Muscle of back (tissue), 13 donors: ENCODE data around the gene FOXI3. TPM values are rescaled to one million over a fixed set of nuclear protein-coding genes. Genes with fewer than 3 reads are reported as not detected.
A peak's percentile ranks its signal among the peaks of the same experiment; 100 is the strongest.

Experiments used
- DNase-seq, 3 donors: peaks; one replicate each; pipeline versions ENCODE4 v3.0.0 to v3.0.0-alpha.2; 2013
- long read RNA-seq, 9 donors: transcript quantifications; one replicate each; lab custom pipeline, GENCODE V29; 2026
- polyA plus RNA-seq, 10 donors: library from polyadenylated mRNA; unstranded; fragments of 120-200 nt; gene quantifications; one replicate each; pipeline ENCODE4 v1.2.1, GENCODE V29; 2013; ENCODE audit not compliant: insufficient read length in 10 of 10

Gene FOXI3
- 1 to 10 TPM in 1 of 10 donors, under 1 TPM in 2, not detected in 7; 0.07 to 5.1 (median 0.42) TPM for polyA plus RNA-seq
- long read RNA-seq, donor 1 = 0 reads
- long read RNA-seq, donor 2 = 0 reads
- long read RNA-seq, donor 3 = 0 reads
- long read RNA-seq, donor 4 = 0 reads
- long read RNA-seq, donor 5 = 0 reads
- long read RNA-seq, donor 6 = 0 reads
- long read RNA-seq, donor 7 = 0 reads
- long read RNA-seq, donor 8 = 0 reads
- long read RNA-seq, donor 9 = 0 reads

DNA sequence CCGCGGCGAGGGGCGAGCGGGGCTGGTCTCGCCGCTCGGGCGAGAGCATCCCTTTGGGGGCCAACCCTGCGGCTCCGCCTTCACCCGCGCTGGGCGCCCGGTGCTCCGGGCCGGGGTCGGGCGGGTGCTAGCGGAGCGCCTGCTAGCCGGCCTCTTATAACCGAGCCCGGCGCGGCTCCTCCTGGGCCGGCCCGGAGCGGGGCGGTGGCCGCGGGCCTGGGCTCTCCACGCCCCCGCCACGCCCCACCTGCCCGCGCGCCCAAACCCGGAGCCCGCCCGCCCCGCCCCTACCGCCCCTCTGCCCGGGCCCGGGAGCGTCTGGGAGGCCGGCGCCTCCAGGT lies at the start of gene FOXI3:
Gene FOXI3 (minus strand): TSS at position 129 of the 341 bp plus-strand sequence. CDS start 158 bp downstream, outside the sequence.
- DNase-seq = peak in 1 of 3 donors; percentile 12

DNA sequence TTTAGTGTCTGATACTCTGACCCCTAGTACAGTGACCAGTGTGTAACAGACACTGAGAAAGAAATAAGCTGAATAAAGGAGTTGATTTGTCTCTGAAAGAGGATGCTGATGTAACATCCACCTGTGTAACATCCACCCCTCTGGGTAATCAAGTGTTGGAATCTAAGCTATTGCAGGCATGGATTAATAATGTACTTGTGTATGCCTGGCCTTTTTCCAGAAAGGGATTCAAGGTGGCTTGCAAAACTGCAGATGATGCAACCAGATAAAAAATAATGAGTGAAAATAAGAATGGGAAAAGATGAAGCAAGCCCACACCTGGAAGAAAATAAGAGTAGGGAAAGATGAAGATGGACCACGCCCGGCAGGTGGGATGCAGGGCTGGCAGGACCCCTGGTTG lies 48.2 kb upstream of the FOXI3 start:
- DNase-seq = no peak

DNA sequence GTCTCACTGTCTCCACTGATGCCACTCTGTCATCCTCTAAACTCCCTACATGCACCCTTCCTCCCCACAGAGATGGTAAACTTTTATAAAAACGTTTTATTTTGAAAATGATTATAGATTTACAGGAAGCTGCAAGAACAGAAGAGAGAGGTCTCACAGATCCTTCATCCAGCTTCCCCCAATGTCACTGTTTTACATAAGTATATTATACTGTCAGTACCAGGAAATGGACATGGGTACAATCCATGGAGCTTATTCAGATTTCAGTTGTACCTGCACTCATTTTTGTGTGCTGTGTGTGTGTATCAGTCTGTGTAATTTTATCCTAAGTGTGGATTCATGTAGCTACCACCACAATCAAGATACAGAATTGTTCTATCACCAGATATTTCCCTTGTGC lies 46.7 kb upstream of the FOXI3 start:
- no peak for DNase-seq

DNA sequence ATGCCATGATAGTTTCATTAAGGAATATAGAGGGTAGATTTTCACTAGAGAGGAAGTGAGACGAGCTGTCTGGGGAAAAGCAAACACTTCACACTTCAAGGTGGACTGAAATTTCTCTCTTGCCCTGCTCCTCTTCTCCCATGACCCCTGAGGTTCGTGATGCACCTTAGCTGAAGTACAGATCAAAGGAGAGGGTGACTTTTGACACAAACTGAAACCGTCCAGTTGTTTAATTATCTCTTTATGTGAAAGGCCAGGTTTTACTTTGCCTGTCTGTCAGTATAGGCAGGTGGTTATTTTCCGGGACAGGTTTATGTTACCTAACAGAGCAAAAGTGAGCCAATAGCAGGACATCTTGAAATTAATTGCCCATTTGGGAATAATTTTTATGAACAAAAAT lies 41.0 kb upstream of the FOXI3 start:
- no peak for DNase-seq

DNA sequence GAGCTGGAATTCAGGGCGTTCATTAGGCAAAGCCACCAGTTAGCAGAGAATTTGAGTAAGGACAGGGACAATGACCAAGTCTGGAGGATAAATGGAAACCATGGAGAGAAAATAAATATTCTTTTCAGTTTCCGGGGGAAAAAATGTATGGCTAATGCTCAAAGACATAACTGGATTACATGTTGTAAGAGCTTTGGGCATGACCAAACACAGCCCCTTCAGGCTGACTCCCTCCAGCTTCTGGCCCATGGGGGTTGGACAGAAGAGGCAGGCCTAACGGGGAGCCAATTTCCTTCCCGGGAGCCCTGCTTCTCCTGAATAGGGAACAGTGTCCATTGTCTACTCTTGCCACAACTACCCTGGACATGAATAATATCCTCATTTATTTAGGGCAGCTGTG lies 39.5 kb upstream of the FOXI3 start:
- DNase-seq = no peak

DNA sequence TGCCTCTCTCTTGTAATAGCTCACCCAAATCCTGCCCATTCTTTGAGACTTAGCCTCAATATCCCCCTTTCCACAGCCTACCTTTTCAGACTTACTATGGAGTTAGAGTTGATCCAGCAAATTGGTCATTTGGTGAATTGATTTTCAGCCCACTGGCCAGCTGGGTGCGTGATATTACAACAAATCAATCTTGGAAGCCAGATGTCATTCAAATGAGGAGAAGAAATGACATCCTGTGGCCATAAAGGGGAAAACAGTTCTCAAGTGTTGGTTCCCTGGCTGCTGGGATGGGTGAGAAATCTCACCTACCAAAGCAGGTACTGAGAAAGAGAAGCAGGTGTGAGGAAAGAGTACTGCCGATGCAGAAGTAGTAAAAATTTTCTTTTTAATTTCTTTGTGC lies 36.7 kb upstream of the FOXI3 start:
- DNase-seq = no peak

DNA sequence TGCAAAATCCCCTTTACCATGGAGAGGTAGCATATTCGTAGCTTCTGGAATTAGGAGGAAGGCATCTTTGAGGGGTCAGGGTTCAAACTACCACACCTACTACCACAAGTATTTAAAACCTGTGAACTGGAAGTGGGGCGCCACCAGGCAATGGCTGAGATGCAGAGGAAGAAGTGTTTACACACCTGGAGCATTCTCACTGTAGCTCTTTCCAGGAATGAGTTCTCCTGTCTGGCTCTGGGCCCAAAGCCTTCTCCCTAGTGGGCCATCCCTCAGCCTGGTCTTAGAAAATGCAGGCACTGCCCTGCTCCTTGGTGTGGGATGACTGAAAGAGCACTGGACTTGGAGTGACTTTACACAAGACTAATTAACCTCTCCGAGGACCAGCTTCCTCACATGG lies 30.7 kb upstream of the FOXI3 start:
- no peak for DNase-seq

DNA sequence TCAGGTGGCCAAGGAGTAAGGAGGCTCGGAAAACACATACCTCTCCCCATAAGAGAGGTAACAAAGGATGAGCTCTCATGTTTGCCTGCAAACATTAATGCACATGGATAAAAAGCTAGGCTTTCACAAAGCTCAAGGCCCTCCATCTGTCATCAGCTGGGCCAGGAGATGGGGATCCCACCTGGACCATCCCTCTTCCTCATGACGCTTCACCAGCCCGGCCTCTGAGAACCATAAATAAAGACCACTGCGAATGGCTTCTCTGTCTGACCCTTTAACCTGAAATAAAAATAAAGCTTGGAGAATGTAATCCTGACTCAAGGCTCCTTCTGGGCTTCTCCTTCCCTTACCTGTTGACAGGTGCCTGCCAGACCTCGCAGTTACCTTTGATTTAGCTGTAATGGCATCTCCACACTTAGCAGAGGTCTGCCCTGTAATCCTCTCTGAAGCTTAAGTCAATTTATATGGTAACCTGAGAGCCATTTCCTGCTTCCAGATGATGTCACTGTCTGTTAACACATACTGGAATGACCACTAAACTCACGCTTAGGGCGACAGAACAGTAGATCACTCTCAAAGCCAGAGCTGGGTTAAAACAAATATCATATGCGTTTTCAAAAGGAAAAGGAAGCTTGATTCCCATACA lies 29.3 kb upstream of the FOXI3 start:
- DNase-seq = no peak

DNA sequence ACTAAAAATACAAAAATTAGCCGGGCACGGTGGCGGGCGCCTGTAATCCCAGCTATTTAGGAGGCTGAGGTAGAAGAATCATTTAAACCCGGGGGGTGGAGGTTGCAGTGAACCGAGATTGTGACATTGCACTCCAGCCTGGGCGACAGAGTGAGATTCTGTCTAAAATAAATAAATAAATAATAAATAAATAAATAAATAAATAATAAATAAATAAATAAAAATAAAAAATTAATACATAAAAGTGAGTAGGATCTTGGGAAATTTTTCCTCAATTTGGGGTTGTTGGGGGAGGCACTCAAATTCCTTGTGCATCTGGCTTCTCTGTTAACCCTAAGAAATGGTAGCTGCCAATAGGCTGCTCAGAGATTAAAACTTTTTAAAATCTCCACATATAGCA lies 20.3 kb upstream of the FOXI3 start:
- DNase-seq = no peak

DNA sequence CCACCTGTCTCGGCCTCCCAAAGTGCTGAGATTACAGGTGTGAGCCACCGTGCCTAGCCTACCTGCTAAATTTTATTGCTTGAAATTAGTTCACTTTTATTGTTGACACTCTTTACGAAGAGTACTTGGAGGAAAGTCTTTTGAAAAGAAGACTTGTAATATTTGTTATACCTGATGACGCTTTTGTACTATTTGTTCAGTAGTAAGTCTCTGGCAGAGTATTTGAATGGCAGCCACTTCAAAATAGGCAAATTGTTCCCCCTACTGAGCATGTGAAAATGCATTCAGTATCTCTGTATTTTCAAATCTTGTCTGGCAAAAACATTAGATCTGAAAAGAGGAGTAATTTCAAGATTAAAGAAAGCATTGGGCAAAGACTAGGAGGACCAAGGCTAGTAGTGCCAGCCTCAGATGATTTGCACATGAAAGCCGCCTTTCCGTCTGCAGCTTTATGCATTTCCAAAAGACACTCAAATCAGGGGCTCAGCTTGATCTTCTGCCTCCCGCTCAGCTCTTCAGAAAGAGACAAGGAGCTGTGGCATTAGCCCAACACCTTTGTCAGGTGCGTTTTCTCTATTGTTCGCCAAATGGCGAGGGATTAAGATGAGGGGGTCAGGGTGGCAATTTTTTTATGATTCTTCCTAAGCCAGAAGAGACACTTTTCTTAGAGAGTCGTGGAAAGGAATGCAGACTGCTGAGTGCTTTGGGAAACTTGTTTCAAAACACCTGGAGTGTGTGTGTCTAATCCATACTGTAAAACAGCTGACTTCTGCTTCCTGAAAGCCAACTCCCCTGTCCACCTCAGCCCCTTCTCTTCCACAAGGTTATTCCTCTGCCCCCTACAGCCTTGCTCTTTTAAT lies 18.8 kb upstream of the FOXI3 start:
- DNase-seq = no peak

DNA sequence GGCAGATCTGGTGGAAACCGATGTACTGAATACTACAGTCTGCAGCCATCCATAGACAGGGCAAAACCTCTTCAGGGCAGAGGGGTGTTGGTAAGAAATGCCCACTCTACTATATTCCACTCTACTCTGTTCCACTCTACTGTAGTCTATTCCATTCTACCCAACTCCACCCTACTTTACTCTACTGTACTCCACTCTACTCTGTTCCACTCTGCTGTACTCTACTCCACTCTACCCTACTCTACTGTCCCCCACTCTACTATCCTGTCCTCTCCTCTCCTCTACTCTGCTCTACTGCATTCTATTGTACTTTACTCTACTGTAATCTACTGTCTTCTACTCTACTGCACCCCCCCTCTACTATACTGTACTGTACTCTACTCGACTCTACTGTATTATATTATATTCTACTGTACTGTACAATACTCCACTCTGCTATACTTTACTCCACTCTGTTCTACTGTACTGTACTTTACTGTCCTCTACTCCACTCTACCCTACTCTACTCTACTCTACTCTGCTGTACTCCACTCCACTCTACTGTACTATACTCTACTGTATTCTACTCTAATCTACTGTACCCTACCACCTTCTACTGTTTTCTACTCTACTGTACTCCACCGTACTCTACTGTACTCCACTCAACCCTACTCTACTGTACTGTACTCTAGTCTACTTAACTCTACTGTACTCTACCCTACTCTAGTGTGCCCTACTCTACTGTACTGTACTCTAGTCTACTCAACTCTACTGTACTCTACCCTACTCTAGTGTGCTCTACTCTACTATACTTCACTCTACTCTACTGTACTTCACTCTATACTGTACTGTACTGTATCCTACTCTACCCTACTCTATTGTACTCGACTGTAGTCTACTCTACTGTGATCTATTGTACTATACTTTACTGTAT lies 17.0 kb upstream of the FOXI3 start:
- no peak for DNase-seq

DNA sequence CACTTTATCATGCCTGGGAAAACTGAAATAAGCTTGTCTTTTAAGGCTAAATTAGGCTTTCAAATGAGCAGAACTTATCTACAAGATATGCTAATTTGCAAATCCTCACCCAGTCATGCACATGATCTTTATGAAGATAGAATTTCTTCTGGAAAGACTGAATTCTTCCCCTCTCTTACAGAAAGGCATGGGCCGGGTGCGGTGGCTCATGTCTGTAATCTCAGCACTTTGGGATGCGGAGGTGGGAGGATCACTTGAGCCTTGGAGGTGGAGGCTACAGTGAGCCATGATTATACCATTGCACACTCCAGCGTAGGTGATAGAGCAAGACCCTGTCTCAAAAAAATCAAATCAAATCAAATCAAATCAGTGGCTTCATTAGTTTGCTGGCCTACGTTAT lies 11.7 kb upstream of the FOXI3 start:
- no peak for DNase-seq

DNA sequence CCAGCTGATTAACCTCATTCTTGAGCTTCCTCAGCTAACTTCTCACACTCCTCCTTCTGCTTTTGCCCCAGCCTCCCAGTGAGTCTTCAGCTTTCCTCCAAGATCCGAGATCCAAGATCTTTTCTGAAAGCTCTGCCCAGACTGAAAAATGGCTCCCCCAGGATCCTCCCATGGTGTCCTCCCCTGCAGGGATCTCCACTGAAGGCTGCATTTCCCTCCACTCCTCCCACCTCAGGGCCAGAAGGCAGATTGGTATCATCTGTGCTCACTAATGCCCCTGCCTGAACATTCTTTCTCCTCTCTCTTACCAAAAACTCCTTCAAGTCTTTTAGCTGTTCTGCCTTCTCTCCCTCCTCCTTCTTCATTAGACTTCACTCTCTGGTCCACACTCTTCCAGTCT lies 6.1 kb upstream of the FOXI3 start:
- no peak for DNase-seq

DNA sequence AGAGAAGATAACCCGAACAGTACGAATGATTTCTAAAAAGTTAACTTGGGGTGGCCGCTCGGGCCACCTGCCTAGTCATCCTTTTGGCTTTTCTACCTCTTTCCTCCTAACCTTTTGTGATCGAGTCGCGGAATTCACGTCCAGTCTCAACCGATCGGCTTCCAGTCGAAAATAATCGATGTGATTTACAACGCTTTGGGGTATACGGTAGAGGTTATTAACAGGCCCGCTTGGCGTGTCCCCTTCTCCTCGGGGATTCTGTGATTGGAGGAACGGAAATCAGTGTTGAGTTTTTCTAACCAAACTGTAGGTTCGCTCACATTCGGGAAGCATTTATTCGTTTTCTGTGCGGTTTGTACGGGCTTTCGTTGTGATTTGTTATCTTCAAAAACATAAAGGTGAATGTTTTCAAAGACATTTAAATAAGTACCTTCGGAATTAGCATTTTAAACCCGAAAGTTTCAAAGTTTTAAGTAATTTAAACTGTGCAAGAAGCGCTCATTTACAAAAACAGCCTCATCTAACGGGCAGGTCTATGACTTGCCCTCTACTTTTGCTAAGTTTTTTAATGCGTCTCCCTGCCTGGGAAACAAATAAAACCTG lies 588 bp upstream of the FOXI3 start:
- peak; percentile 16 to 75 (median 36) for DNase-seq

DNA sequence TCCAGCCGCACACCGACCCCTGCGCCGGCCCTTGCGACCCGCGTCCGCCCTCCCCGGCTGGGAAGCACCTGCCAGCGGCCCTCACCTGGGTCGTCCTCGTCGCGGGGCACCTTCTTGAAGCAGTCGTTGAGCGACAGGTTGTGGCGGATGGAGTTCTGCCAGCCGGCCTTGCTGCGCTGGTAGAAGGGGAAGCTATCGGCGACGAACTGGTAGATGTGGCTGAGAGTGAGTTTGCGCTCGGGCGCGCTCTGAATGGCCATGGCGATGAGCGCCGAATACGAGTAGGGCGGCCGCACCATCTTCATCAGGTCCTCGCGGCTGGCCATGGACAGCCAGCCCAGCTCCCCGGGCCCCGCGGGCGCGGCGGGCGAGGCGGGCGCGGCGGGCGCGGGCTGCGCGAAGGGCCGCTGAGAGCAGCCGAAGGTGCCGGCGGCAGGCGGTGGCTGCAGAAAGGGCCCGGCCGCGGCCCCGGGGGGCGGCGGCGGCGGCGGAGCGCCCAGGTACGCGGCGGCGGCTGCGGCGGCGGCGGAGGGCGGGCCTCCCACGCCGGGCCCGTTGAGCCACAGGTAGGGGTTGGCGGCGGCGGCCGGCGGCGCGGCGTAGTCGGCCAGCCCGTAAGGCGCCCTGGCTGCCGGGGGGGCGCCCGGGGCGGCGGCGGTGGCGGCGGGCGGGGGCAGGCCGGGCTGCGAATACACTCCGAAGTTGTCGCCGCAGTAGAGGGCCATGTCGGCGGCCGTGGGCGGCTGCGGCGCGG lies 505 bp downstream of the FOXI3 start:
- DNase-seq = peak in 1 of 3 donors; percentile 18

DNA sequence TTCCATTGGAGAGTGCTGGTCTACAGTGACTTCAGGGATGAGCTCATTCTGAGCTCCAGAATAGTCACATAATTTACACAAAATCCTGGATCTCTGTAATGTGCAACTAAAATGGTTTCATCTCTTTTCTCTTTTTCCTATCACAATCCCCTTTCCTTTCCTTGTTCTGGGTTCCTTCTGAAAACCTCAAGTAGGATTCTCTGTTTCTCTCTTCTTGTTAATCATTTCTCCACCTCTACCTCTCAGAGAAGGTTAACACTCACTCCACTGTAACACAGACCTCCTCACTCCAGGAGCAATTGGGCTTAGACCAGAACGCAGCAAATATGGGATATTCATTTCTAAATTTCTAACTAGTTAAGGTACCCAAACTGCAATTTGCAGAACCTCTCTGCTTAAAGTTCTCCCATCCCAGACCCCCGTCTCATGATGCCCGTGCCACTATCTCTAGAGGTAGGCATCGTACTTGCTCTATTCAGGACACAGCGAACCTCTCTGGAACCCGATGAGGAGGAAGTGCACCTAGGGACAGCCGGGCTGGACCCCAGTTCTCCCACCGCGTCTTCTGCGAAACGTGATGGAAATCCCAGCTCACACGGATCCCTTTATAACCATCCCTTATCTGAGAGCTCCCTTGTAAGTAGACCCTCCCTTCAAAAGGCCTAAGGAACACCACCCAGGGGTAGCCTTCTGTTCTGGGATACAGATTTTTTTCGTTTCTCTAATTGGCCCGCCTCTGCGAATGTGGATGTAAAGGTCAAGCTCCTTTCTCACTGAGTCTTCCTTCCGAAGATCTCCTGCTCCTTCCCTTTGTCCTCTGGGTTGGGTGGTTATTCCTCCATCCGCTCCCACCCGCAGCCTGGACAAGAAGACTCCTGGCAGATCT lies 1.3 kb downstream of the FOXI3 start:
- peak in 1 of 3 donors; percentile 23 for DNase-seq

DNA sequence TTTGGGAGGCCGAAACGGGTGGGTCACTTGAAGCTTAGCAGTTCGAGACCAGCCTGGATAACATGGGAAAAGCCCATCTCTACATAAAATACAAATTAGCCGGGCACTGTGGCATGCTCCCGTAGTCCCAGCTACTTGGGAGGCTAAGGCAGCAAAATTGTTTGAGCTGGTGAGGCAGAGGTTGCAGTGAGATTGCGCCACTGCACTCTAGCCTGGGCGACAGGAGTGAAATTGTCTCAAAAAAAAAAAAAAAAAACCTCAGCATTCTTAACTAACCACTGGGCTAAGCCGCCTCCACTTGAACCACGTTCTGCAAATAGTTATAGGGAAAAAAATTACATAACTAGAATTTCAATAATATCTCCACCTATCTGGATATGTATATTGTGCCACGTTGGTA lies 2.3 kb downstream of the FOXI3 start:
- no peak for DNase-seq

DNA sequence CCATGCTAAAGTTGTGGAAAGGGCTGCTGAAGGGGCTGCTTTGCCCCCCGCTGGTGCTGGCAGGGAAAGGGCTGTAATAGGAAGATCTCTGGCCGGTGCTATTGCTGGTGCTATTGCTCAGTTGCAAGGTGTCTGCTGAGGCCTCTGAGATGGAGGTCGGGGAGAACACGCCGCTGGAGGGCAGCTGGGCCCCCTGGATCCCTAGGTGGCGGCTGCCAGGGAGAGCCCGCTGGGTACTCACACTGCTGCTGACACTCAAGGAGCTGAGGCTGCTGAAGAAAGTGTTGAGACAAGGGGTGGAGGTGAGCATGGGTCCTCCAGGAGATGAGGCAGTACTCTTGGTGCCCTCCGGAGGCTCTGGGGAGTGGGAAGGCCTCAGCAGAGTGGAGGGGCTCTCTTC lies 4.2 kb downstream of the FOXI3 start:
- no peak for DNase-seq

DNA sequence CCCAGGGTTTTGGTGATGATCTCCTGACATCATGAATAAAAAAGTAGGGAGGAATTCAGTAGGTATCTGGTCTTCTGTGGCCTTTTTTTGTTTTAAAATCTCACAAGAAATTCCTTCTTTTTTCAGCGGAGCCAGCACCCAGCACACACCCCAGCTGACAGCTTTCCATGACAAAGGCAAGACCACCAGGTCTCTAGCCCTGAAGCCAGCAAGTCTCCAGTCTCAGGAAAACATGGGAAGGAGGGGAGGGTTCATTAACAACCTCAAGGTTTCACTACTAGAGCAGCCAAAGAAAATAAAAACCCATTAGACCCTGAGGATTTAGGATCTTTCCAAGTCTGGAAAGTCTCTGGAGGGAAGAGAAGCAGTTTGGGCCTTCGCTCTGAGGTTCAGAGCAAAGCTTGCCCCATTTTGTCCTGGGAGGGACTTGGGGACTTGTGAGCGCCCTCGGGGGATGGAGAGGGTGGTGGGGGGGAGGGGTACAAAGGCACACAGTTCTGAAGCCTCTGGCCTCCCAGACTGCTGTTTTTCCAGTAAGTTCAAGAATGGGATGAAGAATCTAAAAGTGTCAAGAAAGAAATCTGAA lies 9.0 kb downstream of the FOXI3 start:
- DNase-seq = no peak
